ENCODE data around the gene LRRC56.

The LRRC56 gene

GRCh38 chr11:545171-545570, 7.8 kb downstream of the LRRC56 start:
- no peak for DNase-seq (ENCODE audit: low read depth)
- no peak for TF ChIP-seq CTCF (conservative IDR thresholded peaks at IDR 0.05; ENCODE audit: low read depth, low read length)
- no peak overlapping the region for H3K4me3 ChIP-seq (ENCODE audit: low read depth, low read length)

GRCh38 chr11:548700-549603, 11.6 kb downstream of the LRRC56 start:
- TF ChIP-seq CTCF (conservative IDR thresholded peaks at IDR 0.05; ENCODE audit: low read depth, low read length): no peak

GRCh38 chr11:550021-550745, 12.9 kb downstream of the LRRC56 start:
- H3K4me3 ChIP-seq (ENCODE audit: low read depth, low read length): no peak overlapping the region
- no peak for TF ChIP-seq CTCF (conservative IDR thresholded peaks at IDR 0.05; ENCODE audit: low read depth, low read length)
- no peak for DNase-seq (ENCODE audit: low read depth)

More at GRCh38 chr11:548700-549603, 11.6 kb downstream of the LRRC56 start:
- H3K4me3 ChIP-seq (ENCODE audit: low read depth, low read length): no peak overlapping the region
- DNase-seq (ENCODE audit: low read depth): peak; percentile 22

- DNase-seq (ENCODE audit: low read depth): no peak
- TF ChIP-seq CTCF (conservative IDR thresholded peaks at IDR 0.05; ENCODE audit: low read depth, low read length): no peak
- H3K4me3 ChIP-seq (ENCODE audit: low read depth, low read length): no peak overlapping the region
These were observed 13.4 kb downstream of the LRRC56 start for GRCh38 chr11:550746-551085.

GRCh38 chr11:551131-551530, 13.8 kb downstream of the LRRC56 start:
- H3K4me3 ChIP-seq (ENCODE audit: low read depth, low read length): no peak overlapping the region
- DNase-seq (ENCODE audit: low read depth): no peak
- TF ChIP-seq CTCF (conservative IDR thresholded peaks at IDR 0.05; ENCODE audit: low read depth, low read length): no peak

- H3K4me3 ChIP-seq (ENCODE audit: low read depth, low read length): no peak overlapping the region
- DNase-seq (ENCODE audit: low read depth): no peak
- no peak for TF ChIP-seq CTCF (conservative IDR thresholded peaks at IDR 0.05; ENCODE audit: low read depth, low read length)
These were observed 14.3 kb downstream of the LRRC56 start for GRCh38 chr11:551596-551995.
